GM23338 (cell line): ENCODE data around the gene ATP8A1.

Source experiments
- CTCF ChIP-seq, 2 experiments: fragments of 200-600 bp in 1 of 2; sonication (generic) in 1 of 2; conservative IDR thresholded peaks; 2 replicates each; pipeline versions ENCODE4 v1.5.1 to v1.6.1; 2016 to 2017; ENCODE audit warnings: antibody characterized with exemption in 2 of 2, low read depth in 2 of 2, mild to moderate bottlenecking in 2 of 2, moderate library complexity in 1 of 2
- EZH2 ChIP-seq: fragments of 200-600 bp; sonication (generic); IDR thresholded peaks from one replicate; pipeline ENCODE4 v1.8.0; 2017; ENCODE audit warnings: antibody characterized with exemption, mild to moderate bottlenecking, low read depth; ENCODE audit not compliant: unreplicated experiment
- EZH2phosphoT487 ChIP-seq: fragments of 200-600 bp; sonication (generic); IDR thresholded peaks from one replicate; pipeline ENCODE4 v1.8.1; 2018; ENCODE audit warnings: antibody characterized with exemption; ENCODE audit not compliant: unreplicated experiment
- POLR2AphosphoS5 ChIP-seq: IDR thresholded peaks from 2 replicates; pipeline ENCODE4 v1.6.1; 2016; ENCODE audit warnings: antibody characterized with exemption, low read depth
- REST ChIP-seq: IDR thresholded peaks from one replicate; pipeline ENCODE4 v1.6.1; 2018; ENCODE audit warnings: antibody characterized with exemption; ENCODE audit not compliant: unreplicated experiment

- no peak for TF ChIP-seq REST
- no peak for TF ChIP-seq CTCF (conservative IDR thresholded peaks at IDR 0.05; ENCODE audit: low read depth in 2 of 2)
- no peak for TF ChIP-seq EZH2
- TF ChIP-seq POLR2AphosphoS5: no peak
- no peak for TF ChIP-seq EZH2phosphoT487
Observed at GRCh38 chr4:42487230-42487629, 169.7 kb downstream of the ATP8A1 start.
